ENCODE measurements around the gene ALAD. TPM values are rescaled to one million over a fixed set of nuclear protein-coding genes. Genes with fewer than 3 reads are reported as not detected.
"Not testable (repeated sequence)": the region's sequence is repeated elsewhere in the genome, so short reads cannot be mapped to it uniquely, and the experiment has no call there.

ALAD gene
- total RNA-seq, 1 donor from 2014 or later: 19.4 TPM

DNA sequence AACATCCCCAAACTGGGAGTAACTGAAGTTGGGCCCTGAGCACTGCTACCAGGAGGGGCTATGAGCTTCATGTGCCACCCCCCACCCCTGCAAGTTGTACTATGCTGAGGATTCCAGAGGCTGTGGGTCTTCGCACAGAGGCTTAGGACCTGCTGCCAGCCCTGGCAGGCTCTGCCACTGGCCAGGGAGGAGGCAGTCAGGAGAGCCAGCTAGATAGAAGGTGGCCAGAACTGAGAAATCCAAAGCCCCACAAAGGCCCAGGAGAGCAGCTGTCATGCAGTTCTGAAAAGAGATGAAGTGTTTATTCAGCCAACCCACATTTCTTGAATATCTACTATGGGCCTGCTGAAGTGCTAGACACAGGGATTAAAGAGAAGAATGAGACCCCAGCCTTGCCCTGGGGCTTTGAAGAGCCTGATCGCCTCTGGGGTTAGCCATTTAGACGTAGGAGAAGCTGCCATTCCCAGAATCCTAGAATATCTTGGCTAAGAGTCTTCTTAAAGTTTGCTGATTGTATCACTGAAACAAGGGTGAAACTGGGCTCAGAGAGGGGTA is 1.4 kb downstream of the ALAD start:
- DNase-seq (ENCODE audit: low read depth, low spot score): no peak

DNA sequence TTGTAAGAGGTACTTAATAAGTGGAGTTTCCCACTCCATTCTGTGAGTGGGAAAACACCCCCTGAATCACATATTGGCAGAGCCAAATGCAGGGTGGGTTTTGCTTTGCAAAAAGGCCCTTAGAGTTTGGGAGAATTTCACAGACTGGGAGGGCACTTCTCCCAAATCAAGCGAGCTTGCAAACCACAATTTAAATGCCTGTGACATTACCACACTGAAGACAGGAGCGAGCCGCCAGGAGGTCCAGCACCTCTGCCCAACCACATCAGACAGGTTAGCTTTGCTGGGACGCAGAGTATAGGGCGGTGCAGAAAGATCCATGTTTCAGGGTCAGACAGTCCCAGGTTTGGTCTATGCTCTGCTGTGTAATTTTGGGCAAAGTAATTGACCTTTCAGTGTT is 2.3 kb downstream of the ALAD start:
- no peak for DNase-seq (ENCODE audit: low read depth, low spot score)

DNA sequence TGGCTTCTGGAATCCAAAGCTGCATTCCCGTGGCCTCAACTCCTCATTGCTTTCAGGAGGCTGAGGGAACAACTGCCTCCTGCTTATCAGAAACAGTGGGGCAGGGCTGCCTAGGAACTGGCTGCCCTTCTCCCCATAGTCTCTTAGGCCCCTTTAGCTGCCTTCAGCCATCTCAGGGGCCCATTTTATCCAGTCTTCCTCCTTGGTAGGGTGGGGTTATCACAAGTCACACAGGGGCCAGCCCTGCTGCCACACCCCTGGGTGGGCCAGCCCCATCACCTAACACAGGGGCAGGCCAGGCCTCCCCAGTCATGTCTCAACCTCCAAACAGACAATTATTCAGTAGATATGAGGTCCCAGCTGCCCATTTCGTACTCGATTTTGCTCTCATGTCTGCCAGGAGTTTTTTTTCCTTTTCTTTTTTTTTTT is 3.9 kb downstream of the ALAD start:
- DNase-seq (ENCODE audit: low read depth, low spot score): no peak

DNA sequence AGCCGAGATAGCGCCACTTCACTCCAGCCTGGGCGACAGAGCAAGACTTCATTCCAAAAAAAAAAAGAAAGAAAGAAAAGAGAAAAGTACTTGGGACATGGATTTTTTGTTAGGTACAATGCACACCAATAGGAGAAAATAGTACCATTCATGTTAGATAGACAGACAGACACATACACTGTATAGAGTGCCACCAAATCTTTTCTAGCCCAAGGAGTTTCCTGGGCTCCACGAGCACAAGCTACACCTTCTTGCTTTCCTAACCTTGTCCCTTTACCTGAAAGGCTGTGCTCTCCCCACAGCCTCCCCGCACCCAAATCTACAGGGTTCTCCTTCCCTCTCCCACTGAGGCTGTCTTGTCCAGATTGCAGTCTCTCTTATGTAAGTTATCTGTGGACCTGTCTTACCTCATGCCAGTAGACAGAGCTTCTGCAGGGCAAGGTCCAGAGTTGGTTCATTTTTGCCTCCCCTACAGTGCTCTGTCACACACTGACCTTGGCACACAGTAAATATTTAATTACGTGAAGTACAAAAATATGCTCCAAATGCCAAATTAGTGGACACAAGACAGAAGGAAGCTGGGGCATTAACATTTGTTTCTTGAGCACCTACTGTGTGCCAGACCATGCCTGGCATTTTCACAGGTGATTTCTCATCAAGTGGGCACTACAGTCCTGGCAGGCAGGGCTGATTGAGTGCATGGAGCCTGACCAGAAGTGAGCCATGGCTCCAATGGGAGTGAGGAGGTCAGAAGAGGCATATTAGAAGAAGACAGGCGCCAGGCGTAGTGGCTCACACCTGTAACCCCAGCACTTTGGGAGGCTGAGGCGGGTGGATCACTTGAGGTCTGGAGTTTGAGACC is 5.9 kb downstream of the ALAD start:
- no peak for DNase-seq (ENCODE audit: low read depth, low spot score)

DNA sequence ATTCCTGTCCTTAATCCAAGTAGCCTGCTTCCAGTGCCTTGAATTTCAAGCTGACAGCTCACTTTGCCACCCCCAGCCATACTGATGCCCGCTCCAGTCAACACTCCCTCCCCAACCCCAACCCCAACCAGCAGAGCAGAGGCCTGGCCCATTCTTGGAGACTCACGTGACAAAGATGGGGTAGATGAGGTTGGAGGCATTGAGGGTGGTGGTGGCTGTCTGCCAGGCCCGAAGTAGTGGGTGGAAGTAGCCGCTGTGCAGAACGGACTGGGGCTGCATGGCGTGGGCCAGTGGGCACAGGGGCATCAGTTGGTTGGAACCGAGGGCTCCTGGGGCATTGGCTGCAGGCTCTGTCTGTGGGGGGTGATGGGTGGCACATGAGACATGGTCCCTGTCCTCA is 7.8 kb downstream of the ALAD start:
- DNase-seq (ENCODE audit: low read depth, low spot score): no peak

DNA sequence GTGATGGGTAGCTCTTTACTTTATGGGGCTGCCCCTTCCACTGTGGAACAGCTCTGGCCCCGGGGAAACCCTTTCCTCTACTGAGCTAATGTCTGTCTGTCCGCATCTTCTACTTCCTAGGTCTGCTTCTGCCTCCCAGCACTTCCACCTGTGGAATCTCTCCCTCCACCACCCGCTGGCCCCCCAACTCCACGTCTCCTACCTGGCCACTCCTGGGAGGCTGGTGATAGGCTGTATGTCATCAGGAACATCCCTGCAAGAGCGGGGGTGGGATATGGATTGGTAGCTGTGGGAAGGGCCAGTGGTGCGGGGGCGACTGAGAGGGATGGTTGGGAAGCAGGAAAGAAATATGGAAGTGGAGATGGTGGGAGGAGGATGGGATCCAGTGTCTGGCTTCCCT is 9.2 kb downstream of the ALAD start:
- no peak for DNase-seq (ENCODE audit: low read depth, low spot score)

DNA sequence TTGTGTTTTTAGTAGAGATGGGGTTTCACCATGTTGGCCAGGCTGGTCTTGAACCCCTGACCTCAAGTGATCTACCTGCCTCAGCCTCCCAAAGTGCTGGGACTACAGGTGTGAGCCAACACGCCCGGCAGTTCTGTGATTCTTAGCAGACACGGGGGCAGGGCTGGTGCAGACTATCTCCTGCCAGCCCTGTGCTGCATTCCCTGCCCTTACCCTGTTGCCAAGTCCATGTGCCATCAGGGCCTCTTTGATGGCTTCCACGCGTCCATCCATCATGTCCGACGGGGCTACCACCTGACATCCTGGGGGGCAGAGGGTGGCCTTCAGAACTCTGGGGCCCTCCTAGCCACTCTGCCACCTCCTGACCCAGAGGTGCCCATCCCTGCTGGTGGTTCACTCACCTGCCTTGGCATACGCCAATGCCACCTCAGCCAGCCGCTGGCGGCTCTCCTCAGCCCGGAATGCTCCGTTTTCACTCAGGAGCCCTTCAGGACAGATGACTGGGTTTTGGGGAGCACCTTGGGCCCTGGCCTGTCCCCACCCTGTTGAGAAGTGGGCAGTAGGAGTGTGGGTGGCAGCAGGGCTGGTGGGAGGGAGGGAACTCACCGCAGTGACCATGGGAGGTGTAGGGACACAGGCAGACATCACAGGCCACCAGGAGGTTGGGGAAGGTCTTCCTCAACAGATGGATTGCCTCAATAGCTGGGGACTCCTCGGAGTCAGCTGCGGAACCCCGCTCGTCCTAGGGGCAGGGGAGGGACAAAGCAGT is 10.7 kb downstream of the ALAD start:
- DNase-seq (ENCODE audit: low read depth, low spot score): no peak

DNA sequence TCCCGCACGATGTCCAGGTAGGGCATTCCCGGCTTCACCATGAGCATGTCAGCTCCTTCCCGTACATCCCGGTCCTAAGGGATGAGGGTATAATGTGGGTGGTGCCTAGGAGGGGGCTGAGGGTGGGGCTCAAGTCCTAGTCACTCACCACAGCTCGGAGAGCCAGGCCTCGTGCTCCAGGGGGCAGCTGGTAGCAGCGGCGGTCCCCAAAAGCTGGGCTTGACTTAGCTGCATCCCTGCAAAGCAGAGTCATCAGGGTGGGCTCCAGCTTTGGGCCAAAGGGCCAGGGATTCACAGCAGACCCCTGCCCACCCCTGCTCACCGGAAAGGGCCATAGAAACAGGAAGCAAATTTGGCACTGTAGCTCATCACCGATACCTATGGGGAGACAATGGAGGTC is 11.6 kb downstream of the ALAD start:
- DNase-seq (ENCODE audit: low read depth, low spot score): no peak

DNA sequence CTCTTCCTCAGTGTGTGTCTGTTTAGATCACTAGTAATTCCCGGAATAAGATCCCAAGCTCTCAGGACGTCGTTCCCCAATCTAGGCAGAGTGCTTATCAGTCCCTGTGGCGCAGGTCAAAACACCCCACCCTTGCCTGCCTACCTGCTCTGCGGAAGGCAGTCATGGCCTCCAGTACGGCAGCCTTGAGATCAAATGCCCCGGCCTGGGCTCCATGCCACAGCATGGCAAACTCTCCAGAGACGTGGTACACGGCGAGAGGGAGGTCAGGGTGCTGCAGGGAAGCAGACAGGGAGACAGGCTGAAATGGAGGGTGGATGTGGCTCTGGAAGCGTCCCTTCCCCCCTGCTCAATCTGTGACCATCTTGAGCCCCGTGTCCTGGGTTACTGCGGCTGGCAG is 12.3 kb downstream of the ALAD start:
- no peak for DNase-seq (ENCODE audit: low read depth, low spot score)

DNA sequence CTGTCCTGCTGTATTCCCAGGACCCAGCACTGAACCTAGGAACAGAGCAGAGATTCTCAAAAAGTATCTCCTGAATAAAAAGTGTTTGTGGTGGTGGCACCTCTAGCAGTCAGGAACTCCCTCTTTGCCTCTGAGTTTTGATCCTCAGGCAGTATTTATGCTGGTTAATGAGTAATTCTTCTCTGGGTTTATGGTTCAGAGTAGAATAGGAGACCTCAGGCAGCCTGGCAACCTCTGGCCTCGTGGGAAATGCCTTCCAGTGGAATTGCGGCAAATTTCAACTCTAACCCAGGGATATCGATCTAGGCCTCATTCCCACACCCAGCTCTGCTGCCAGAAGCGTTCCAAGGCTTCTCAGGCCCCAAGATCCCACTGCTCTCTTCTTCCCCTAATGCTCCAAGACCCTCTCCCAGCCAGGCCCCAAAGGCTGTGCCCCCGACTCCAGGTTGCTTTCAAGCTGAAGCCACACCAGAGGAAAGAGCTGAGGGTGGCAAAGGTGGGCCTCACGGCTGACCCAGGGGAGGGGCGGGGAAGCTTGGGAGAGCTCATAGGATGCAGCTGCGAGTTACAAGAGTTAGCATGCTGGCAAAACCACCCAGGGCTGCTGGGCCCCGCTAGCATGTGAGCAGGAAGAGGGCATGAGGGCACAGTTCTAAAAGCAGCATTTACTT is 13.4 kb downstream of the ALAD start:
- DNase-seq (ENCODE audit: low read depth, low spot score): no peak

DNA sequence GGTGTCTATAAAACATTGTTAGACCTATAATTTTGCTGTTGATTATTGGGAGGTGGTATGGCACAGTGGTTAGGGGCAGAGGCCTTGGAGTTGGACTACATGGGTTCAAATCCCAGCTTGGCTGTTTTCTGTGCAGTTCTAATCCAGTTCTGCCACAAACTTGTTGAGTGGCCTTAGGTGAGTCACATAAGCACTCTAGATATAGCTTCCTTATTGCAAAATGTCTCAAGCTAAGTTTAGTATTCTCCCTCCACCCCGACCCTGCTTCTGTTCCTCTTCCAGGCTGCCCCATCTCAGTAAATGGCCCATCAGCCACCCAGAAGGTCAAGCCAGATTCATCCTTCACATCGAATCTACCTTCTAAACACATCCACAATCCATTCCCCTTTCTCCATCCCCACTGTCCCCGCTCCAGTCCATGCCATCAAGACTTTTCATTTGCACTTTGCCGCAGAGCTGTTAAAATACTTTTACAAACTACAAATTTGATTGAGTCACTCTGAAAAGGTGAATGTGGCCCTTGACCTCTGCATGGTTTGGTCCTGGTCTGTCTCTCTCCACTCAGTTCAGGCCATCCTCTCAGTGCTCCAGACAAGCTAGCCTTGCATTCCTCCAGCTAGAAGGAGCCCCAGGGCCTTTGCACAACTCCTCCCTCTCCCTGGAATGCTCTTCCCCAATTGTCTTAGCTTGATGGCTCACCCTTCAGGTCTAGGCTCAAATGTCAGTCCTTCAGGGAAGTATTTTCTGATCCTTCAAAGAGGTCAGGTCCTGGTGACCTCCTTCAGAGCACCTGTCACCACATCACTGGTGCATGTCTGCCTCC is 14.3 kb downstream of the ALAD start:
- DNase-seq (ENCODE audit: low read depth, low spot score): no peak

DNA sequence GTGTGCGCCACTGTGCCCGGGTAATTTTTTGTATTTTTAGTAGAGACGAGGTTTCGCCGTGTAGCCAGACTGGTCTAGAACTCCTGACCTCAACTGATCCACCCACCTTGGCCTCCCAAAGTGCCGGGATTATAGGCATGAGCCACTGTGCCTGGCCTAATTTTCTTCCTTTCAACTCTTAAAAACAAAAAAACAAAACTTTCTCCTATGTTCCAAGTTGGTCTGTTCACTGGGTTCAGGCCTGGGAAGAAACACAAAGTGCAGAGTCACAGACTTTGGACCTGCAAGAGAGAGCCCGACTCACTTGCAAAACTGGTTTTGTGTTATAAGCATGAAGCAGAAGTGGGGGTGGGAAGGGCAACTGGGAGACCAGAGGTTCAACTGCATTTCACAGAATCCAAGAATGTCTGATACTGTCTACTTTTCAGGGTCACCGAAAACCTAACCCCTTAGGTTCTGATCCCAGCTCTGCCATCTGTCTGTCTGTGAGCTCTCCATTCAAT is 19.1 kb downstream of the ALAD start:
- DNase-seq (ENCODE audit: low read depth, low spot score): no peak

DNA sequence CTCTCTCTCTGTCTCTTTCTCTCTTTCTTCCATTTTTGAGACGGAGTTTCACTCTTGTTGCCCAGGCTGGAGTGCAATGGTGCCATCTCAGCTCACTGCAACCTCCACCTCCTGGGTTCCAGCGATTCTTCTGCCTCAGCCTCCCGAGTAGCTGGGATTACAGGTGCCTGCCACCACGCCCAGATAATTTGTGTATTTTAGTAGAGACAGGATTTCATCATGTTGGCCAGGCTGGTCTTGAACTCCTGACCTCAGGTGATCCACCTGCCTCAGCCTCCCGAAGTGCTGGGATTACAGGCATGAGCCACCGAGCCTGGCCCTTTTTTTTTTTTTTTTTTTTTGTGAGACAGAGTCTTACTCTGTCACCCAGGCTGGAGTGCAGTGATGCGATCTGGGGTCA is 19.6 kb downstream of the ALAD start:
- DNase-seq (ENCODE audit: low read depth, low spot score): not testable (repeated sequence)

DNA sequence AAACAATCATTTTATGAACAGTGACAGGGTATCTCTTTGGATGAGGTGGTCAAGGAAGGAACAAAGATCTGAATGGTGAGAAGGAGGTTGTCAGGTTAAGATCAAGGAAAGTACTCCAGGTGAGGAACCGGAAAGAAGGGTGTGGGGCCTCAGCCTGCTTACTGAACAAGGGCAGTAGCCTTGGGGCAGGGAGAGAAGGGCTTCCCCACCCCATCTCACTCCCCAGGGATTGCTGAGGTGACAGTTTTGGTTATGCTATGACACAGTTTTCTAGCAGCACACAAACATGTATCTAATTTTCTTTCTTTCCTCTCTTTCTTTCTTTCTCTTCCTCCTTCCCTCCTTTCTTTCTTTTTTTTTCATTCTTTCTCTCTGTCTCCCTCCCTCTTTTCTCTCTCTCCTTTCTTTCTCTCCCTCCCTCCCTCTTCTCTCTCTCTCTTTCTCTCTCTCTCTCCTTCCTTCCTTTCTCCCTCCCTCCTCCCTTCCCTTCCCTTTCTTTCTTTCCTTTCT is 20.2 kb downstream of the ALAD start:
- no peak for DNase-seq (ENCODE audit: low read depth, low spot score)

DNA sequence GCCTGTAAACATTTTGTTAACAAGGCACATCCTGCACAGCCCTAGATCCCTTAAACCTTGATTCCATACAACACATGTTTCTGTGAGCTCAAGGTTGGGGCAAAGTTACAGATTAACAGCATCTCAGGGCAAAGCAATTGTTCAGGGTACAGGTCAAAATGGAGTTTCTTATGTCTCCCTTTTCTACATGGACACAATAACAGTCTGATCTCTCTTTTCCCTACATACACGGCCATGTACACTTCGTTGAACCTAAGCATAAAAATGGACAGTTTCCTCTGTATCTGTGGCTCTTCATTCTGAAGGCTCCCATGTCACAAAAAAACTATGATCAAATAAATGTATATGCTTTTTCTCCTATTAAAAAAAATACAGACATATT is 21.3 kb downstream of the ALAD start:
- DNase-seq (ENCODE audit: low read depth, low spot score): not testable (repeated sequence)

DNA sequence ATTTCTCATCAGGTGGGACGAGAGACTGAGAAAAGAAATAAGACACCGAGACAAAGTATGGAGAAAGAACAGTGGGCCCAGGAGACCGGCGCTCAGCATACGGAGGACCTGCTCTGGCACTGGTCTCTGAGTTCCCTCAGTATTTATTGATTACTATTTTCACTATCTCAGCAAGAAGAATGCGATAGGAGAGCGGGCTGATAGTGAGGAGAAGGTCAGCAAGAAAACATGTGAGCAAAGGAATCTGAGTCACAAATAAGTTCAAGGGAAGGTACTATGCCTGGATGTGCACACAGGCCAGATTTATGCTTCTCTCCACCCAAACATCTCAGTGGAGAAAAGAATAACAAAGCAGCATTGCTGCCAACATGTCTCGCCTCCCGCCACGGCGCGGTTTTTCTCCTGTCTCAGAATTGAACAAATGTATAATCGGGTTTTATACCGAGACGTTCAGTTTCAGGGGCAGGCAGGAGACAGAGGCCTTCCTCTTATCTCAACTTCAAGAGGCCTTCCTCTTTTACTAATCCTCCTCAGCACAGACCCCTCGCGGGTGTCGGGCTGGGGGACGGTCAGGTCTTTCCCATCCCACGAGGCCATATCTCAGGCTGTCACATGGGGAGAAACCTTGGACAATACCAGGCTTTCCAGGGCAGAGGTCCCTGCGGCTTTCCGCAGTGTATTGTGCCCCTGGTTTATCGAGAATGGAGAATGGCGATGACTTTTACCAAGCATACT is 21.8 kb downstream of the ALAD start:
- DNase-seq (ENCODE audit: low read depth, low spot score): not testable (repeated sequence)

DNA sequence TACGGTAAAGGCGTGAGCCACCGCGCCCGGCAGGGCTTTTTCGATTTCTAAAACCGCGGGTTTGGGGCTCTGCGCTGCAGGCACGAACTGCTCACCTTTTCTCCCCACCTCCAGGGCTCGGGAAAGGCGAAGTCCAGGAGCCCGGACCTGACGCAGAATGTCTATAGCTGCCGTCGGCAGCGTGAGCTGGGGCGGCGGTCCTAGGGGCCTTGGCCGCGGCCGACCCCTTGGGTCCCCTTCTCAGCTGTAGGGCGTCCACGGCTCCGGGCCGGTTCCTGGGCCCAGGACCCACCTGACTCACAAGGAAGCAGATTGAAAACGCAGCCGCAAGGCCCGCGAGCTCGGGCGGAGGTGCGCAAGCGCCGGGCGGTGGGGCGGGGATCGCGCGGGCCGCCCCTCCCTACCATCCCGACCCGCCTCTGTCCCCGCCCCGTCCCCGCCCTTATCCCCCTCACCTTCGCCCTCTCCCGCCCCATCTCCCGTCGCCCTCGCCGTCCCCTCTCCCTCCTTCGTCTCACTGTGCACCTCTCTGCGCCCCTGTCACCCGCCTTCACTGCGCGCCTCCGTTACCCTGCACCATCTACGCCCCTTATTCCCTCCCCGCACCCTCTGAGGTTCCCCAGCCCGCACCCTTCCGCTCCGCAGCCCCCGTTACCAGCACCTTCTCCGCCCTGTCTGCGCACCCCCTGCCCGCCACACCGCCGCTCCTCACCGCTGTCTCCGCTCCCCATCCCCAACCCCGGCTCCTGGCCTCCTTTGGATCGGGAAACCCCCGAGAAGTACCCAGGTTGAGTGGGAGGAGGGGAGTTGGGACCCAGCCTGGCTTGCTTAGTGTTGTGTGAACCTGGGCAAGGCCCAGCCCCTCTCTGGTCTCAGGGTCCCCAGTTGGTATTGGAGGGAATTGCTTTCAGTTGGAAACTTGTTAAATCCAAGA is 24.2 kb downstream of the ALAD start, which contains the start of gene HDHD3:
HDHD3 (minus strand) TSS at position 353 of the 934 bp plus-strand sequence. CDS start 2,632 bp downstream, outside the sequence.
- DNase-seq (ENCODE audit: low read depth, low spot score): no peak

All from pulmonary artery endothelial cell (primary cell).